ENCODE results near the gene CAMKMT.

Gene CAMKMT

DNA sequence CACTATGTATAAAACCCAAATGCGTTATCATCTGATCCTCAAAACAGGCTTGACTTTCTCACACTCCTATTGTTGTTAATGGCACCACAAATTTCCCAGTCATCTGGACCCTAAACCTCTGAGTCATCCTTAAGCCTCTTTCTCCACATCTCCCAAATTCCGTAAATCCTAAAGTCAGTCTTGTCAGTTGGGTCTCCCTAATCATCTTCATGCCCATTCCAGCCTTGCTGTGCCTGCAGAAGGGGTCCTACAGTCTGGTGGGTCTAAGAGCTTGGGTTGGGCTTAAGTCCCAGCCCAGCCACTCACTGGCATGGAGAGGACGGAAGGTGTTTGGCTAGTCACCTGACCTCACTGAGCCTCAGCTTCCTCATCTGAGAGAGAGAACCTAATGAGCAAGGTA, 314.6 kb downstream of the CAMKMT start:
- TF ChIP-seq, protein P1, sequence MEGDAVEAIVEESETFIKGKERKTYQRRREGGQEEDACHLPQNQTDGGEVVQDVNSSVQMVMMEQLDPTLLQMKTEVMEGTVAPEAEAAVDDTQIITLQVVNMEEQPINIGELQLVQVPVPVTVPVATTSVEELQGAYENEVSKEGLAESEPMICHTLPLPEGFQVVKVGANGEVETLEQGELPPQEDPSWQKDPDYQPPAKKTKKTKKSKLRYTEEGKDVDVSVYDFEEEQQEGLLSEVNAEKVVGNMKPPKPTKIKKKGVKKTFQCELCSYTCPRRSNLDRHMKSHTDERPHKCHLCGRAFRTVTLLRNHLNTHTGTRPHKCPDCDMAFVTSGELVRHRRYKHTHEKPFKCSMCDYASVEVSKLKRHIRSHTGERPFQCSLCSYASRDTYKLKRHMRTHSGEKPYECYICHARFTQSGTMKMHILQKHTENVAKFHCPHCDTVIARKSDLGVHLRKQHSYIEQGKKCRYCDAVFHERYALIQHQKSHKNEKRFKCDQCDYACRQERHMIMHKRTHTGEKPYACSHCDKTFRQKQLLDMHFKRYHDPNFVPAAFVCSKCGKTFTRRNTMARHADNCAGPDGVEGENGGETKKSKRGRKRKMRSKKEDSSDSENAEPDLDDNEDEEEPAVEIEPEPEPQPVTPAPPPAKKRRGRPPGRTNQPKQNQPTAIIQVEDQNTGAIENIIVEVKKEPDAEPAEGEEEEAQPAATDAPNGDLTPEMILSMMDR (conservative IDR thresholded peaks at IDR 0.05; ENCODE audit: low read depth), result no peak
- DNase-seq (ENCODE audit: low spot score), result no peak
- ChIA-PET POLR2A (ENCODE audit: low non-redundant PET) (no interaction called here), CTCF (interaction anchor here (0.7 kb wide), 1 partner anchor 455 kb away, joined by 3 read pairs; no protein-coding TSS in a partner anchor)
- H3K27ac ChIP-seq, result no peak overlapping the region

DNA sequence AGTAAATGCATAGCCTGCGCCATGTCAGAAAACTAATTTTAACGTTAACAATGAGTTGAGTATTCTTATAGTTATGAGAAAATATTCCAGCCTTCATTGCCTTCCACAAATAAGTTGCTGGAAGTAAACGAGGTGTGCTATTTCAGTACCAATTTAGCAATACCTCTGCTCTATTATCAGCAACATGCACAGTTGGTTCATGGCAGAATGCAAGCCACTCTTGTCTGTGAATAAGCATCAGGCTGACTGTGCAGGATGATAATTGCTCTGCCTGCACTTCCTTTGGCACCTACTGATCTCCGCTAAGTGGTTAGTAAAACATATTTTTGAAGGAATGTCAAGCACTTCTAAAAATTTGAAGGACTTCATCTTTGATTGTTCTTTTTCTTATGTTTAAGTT, 317.8 kb downstream of the CAMKMT start:
- CTCF ChIA-PET, result no interaction called here
- no peak for DNase-seq (ENCODE audit: low spot score)
- TF ChIP-seq, protein P1 (conservative IDR thresholded peaks at IDR 0.05; ENCODE audit: low read depth), result no peak
- POLR2A ChIA-PET (ENCODE audit: low non-redundant PET), result no interaction called here
- no peak overlapping the region for H3K27ac ChIP-seq

DNA sequence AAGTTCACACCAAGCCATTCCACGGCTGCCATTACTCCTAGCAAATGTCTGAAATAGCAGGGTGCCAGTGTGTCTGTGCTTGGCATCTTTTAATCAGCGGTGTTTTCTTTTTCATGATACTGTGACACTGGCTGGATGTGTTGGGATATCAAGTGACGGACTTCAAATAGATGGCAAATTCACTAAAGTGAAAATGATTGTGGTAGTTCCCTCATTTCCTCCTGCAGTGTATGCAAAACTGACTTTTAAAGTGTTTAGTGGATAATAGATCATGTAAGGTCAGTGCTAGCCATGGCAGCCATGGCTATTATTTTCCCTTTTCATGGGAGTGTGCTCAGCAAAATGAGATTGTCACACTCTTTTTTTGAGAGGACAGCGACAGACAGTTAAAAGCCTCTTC, 318.2 kb downstream of the CAMKMT start:
- POLR2A ChIA-PET (ENCODE audit: low non-redundant PET), result no interaction called here
- H3K27ac ChIP-seq, result no peak overlapping the region
- CTCF ChIA-PET, result no interaction called here
- TF ChIP-seq, protein P1 (conservative IDR thresholded peaks at IDR 0.05; ENCODE audit: low read depth), result no peak
- no peak for DNase-seq (ENCODE audit: low spot score)

DNA sequence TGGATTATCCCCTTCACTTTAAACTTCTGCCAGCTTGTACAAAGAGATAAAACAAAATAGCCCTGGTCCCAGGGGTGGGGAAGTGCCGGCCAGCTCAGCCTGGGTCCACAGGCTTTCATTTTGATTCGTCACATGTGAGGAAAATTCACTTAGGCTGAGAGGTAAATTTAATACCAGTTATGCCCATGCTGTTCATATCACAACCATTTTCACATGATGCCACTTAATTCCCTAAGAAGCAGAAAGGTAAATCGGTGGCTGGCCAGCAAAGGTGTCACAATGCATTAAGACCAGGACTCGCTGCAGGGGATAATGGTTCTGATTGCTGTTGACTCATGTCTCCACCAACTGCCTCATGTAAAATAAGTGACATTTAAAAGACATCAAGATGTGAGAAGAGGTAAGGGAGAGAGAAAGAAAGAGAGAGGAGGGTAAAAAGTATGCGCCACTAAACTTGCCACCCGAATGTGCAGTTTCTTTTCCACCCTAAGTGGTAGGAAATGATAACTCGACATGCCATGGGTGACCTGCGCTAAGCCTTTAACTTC, 318.8 kb downstream of the CAMKMT start:
- no peak for DNase-seq (ENCODE audit: low spot score)
- TF ChIP-seq, protein P1 (conservative IDR thresholded peaks at IDR 0.05; ENCODE audit: low read depth), result no peak
- POLR2A ChIA-PET (ENCODE audit: low non-redundant PET), result no interaction called here
- H3K27ac ChIP-seq, result no peak overlapping the region
- CTCF ChIA-PET, result no interaction called here

DNA sequence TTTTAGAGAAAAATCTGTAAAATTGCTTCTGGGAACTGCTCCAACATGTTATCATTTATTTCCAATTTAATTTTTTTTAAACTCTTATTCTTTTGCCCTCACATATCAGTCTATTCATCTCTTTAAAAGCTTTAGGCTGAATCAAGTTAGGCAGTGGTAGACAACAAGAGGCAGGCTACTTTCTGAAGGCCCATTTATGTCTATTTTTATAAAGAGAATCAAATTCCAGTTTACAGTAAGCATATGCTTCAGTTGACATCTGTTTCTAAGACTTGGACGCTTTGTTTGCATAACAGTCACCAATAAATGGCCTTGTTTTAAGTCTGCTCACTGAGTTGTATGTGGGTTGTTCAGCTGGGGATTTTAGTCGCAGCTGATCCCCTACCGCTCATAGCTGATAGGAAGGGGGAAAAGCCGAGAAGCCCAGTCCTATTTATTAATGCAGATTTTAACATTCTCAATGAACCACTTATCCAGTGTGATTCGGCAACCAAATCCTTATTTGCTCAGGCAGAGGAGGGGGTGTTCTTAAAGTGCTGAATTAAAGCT, 319.3 kb downstream of the CAMKMT start:
- ChIA-PET POLR2A (ENCODE audit: low non-redundant PET) (no interaction called here), CTCF (interaction anchor here (0.6 kb wide), 2 partner anchors 31 to 126 kb away, joined by 3 to 5 read pairs; no protein-coding TSS in a partner anchor)
- no peak for DNase-seq (ENCODE audit: low spot score)
- TF ChIP-seq, protein P1 (conservative IDR thresholded peaks at IDR 0.05; ENCODE audit: low read depth), result no peak
- H3K27ac ChIP-seq, result no peak overlapping the region

DNA sequence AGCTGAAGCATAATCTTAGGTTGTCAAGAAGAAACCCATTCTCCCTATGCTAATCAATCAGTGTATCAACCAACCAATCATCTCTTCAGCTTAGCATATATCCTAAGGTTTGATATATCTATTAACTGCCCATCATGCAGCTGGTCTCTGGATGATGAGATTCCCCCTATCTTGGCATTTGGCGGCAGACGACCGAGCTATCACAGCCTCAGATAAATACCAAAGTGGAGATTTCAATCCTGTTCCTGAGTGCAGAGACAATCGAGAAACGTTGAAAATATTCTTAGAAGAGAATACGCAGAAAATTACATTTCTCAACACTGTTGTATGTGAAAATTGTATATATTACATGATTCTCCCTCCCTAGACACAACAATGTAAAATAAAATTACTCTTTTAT, 320.7 kb downstream of the CAMKMT start:
- no peak overlapping the region for H3K27ac ChIP-seq
- no peak for DNase-seq (ENCODE audit: low spot score)
- TF ChIP-seq, protein P1 (conservative IDR thresholded peaks at IDR 0.05; ENCODE audit: low read depth), result no peak
- ChIA-PET CTCF (no interaction called here), POLR2A (ENCODE audit: low non-redundant PET) (no interaction called here)

Data from RWPE1 (cell line).